ENCODE data around the gene POU2AF1. TPM values are rescaled to one million over a fixed set of nuclear protein-coding genes. Genes with fewer than 3 reads are reported as not detected.

The POU2AF1 gene
- total and polyA plus RNA-seq, 2 of the 13 experiments (the other 11 are each of a cell fraction or from before 2014, with no cell fraction given) = 1.9 to 3.6 TPM

- TF ChIP-seq, protein P1, sequence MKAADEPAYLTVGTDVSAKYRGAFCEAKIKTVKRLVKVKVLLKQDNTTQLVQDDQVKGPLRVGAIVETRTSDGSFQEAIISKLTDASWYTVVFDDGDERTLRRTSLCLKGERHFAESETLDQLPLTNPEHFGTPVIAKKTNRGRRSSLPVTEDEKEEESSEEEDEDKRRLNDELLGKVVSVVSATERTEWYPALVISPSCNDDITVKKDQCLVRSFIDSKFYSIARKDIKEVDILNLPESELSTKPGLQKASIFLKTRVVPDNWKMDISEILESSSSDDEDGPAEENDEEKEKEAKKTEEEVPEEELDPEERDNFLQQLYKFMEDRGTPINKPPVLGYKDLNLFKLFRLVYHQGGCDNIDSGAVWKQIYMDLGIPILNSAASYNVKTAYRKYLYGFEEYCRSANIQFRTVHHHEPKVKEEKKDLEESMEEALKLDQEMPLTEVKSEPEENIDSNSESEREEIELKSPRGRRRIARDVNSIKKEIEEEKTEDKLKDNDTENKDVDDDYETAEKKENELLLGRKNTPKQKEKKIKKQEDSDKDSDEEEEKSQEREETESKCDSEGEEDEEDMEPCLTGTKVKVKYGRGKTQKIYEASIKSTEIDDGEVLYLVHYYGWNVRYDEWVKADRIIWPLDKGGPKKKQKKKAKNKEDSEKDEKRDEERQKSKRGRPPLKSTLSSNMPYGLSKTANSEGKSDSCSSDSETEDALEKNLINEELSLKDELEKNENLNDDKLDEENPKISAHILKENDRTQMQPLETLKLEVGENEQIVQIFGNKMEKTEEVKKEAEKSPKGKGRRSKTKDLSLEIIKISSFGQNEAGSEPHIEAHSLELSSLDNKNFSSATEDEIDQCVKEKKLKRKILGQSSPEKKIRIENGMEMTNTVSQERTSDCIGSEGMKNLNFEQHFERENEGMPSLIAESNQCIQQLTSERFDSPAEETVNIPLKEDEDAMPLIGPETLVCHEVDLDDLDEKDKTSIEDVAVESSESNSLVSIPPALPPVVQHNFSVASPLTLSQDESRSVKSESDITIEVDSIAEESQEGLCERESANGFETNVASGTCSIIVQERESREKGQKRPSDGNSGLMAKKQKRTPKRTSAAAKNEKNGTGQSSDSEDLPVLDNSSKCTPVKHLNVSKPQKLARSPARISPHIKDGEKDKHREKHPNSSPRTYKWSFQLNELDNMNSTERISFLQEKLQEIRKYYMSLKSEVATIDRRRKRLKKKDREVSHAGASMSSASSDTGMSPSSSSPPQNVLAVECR (CRISPR knock-in tag; IDR thresholded peaks at IDR 0.05; ENCODE audit: borderline replicate concordance) = peak; percentile 31; the same call in 1 of the 2 replicates
- TF ChIP-seq TOE1 (CRISPR knock-in tag; IDR thresholded peaks at IDR 0.05) (0 out of 2 replicates have a peak, but pooled peaks have one; percentile 11), MED8 (CRISPR knock-in tag; IDR thresholded peaks at IDR 0.05; ENCODE audit: insufficient replicate concordance) (peak; percentile 77), TFDP1 (CRISPR knock-in tag; IDR thresholded peaks at IDR 0.05; ENCODE audit: borderline replicate concordance) (peak; percentile 57; the same call in 1 of the 2 replicates), ZC3H13 (CRISPR knock-in tag; IDR thresholded peaks at IDR 0.05) (0 out of 2 replicates have a peak, but pooled peaks have one; percentile 69), ZNF564 (CRISPR knock-in tag; IDR thresholded peaks at IDR 0.05) (peak; percentile 42; the same call in 1 of the 2 replicates), ZNF18 (CRISPR knock-in tag; IDR thresholded peaks at IDR 0.05; ENCODE audit: insufficient replicate concordance) (peak; percentile 63), MAFF (IDR thresholded peaks at IDR 0.05; ENCODE audit: low read depth, low read length) (peak; percentile 21; the same call in 1 of the 2 replicates), ZNF574 (CRISPR knock-in tag; IDR thresholded peaks at IDR 0.05) (0 out of 2 replicates have a peak, but pooled peaks have one; percentile 45), YEATS4 (CRISPR knock-in tag; IDR thresholded peaks at IDR 0.05; ENCODE audit: borderline replicate concordance) (0 out of 2 replicates have a peak, but pooled peaks have one; percentile 30), PITX1 (CRISPR knock-in tag; IDR thresholded peaks at IDR 0.05) (peak; percentile 90)
- TF ChIP-seq, protein P2, sequence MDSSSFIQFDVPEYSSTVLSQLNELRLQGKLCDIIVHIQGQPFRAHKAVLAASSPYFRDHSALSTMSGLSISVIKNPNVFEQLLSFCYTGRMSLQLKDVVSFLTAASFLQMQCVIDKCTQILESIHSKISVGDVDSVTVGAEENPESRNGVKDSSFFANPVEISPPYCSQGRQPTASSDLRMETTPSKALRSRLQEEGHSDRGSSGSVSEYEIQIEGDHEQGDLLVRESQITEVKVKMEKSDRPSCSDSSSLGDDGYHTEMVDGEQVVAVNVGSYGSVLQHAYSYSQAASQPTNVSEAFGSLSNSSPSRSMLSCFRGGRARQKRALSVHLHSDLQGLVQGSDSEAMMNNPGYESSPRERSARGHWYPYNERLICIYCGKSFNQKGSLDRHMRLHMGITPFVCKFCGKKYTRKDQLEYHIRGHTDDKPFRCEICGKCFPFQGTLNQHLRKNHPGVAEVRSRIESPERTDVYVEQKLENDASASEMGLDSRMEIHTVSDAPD (CRISPR knock-in tag; IDR thresholded peaks at IDR 0.05) = peak; percentile 78; the same call in 1 of the 2 replicates
- TF ChIP-seq, protein P3, sequence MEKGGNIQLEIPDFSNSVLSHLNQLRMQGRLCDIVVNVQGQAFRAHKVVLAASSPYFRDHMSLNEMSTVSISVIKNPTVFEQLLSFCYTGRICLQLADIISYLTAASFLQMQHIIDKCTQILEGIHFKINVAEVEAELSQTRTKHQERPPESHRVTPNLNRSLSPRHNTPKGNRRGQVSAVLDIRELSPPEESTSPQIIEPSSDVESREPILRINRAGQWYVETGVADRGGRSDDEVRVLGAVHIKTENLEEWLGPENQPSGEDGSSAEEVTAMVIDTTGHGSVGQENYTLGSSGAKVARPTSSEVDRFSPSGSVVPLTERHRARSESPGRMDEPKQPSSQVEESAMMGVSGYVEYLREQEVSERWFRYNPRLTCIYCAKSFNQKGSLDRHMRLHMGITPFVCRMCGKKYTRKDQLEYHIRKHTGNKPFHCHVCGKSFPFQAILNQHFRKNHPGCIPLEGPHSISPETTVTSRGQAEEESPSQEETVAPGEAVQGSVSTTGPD (CRISPR knock-in tag; IDR thresholded peaks at IDR 0.05) = peak; percentile 37; the same call in 1 of the 2 replicates
Measured at GRCh38 chr11:111334532-111335502, 44.3 kb downstream of the POU2AF1 start (continued).
